OCI-LY7 (cell line): ENCODE data around the gene REXO1.
A peak's percentile ranks its signal among the peaks of the same experiment; 100 is the strongest.

ENCODE experiments used
- CTCF ChIP-seq: fragments of 200-600 bp; sonication (generic); conservative IDR thresholded peaks from 2 replicates; pipeline ENCODE4 v1.5.1; 2014; ENCODE audit warnings: mild to moderate bottlenecking, antibody characterized with exemption, low read length, moderate library complexity, mixed read lengths
- EZH2phosphoT487 ChIP-seq: fragments of 200-600 bp; sonication (generic); IDR thresholded peaks from 2 replicates; pipeline ENCODE4 v1.6.1; 2018; ENCODE audit warnings: low read depth, borderline replicate concordance, mild to moderate bottlenecking, mixed run types, antibody characterized with exemption, low read length, moderate library complexity, mixed read lengths

- TF ChIP-seq CTCF = peak; percentile 87
- TF ChIP-seq EZH2phosphoT487 = no peak
Measured at GRCh38 chr19:1812426-1813191, 35.7 kb downstream of the REXO1 start.
